IPS DF 19.7 (cell line): ENCODE measurements around the gene SGMS1.
"Not testable (repeated sequence)": the region's sequence is repeated elsewhere in the genome, so short reads cannot be mapped to it uniquely, and the experiment has no call there.

Experiments used
- DNase-seq: peaks from one replicate; pipeline ENCODE4 v3.0.0-alpha.2; 2013; ENCODE audit warnings: low read depth, low spot score

SGMS1 gene

GRCh38 chr10:50271564-50272250 lies 352.0 kb downstream of the SGMS1 start:
- no peak for DNase-seq

- DNase-seq, result not testable (repeated sequence)
Measured at GRCh38 chr10:50267877-50268276, 355.9 kb downstream of the SGMS1 start.

- DNase-seq, result not testable (repeated sequence)
Measured at GRCh38 chr10:50262625-50263024, 361.1 kb downstream of the SGMS1 start.

GRCh38 chr10:50260791-50261281 lies 362.9 kb downstream of the SGMS1 start:
- DNase-seq, result no peak
